Upper lobe of left lung (tissue), 6 donors: ENCODE measurements around the gene SHISA7. TPM values are rescaled to one million over a fixed set of nuclear protein-coding genes. Genes with fewer than 3 reads are reported as not detected.
A peak's percentile ranks its signal among the peaks of the same experiment; 100 is the strongest.

Source experiments
- ATAC-seq, 2 donors: fragments of 200-7000 bp; cut with Tn5 transposase; one replicate each; pipeline ENCODE4 v1.9.1; 2022; ENCODE audit warnings: mild to moderate bottlenecking in 2 of 2, moderate library complexity in 2 of 2; ENCODE audit not compliant: low FRiP score in 2 of 2
- DNase-seq, 2 donors: peaks; one replicate each; pipeline ENCODE4 v3.0.0-alpha.2; 2019 to 2020
- H3K27ac ChIP-seq, 4 donors: fragments of 200-600 bp; sonication (generic); one replicate each; pipeline ENCODE4 v1.5.1; 2016 to 2019
- H3K27me3 ChIP-seq, 4 donors: fragments of 200-600 bp; sonication (generic); one replicate each; pipeline ENCODE4 v1.5.1; 2017 to 2019
- H3K36me3 ChIP-seq, 4 donors: fragments of 200-600 bp; sonication (generic); one replicate each; pipeline ENCODE4 v1.5.1; 2016 to 2019
- H3K4me1 ChIP-seq, 4 donors: fragments of 200-600 bp; sonication (generic); one replicate each; pipeline ENCODE4 v1.5.1; 2018 to 2019
- H3K4me3 ChIP-seq, 4 donors: fragments of 200-600 bp; sonication (generic); one replicate each; pipeline ENCODE4 v1.5.1; 2017 to 2019; ENCODE audit warnings: mild to moderate bottlenecking in 2 of 4, moderate library complexity in 1 of 4
- H3K9me3 ChIP-seq, 4 donors: fragments of 200-600 bp; sonication (generic); one replicate each; pipeline ENCODE4 v1.5.1; 2018 to 2019
- EP300 ChIP-seq, 4 donors: sonication (generic); formaldehyde crosslinking; IDR thresholded peaks; one replicate each; pipeline ENCODE4 v1.5.1; 2017; ENCODE audit warnings: antibody characterized with exemption in 4 of 4, control low read depth in 2 of 4
- POLR2A ChIP-seq, 4 donors: fragments of 450-650 bp; IDR thresholded peaks; one replicate each; pipeline ENCODE4 v1.5.1; 2016 to 2017; ENCODE audit warnings: antibody characterized with exemption in 4 of 4, mild to moderate bottlenecking in 2 of 4
- POLR2AphosphoS5 ChIP-seq, 2 donors: sonication (generic); formaldehyde crosslinking; IDR thresholded peaks; one replicate each; pipeline ENCODE4 v1.5.1; 2017; ENCODE audit warnings: antibody characterized with exemption in 2 of 2
- WGBS, 2 donors: methylation state at CpG; one replicate each; pipeline ENCODE4 v1.1.5; 2017 to 2018; 5-methylcytosine and 5-hydroxymethylcytosine counted together
- total RNA-seq, 6 donors: library from RNA; depleted of rRNA in 4 of 6; stranded (reverse); fragments of >200 nt in 4 of 6; gene quantifications; one replicate each; pipeline versions ENCODE4 v1.1.0 to v1.2.1, GENCODE V29; 2016 to 2021
- TF ChIP-seq, protein P1 (sequence below), 6 experiments: fragments of 450-650 bp in 4 of 6; fragments of 200-600 bp in 2 of 6; sonication (generic) in 2 of 6; IDR thresholded peaks; one replicate each; pipeline ENCODE4 v1.5.1; 2016 to 2019; ENCODE audit warnings: antibody characterized with exemption in 6 of 6
- donor health status: DM: no; HTN: no; CAD: no; lungs with moderate emphysema.
- donor health status: DM: no; HTN: yes; CAD: no; lungs with severe emphysema.

The SHISA7 gene
- total RNA-seq, 6 donors from 2014 or later, result not detected

DNA sequence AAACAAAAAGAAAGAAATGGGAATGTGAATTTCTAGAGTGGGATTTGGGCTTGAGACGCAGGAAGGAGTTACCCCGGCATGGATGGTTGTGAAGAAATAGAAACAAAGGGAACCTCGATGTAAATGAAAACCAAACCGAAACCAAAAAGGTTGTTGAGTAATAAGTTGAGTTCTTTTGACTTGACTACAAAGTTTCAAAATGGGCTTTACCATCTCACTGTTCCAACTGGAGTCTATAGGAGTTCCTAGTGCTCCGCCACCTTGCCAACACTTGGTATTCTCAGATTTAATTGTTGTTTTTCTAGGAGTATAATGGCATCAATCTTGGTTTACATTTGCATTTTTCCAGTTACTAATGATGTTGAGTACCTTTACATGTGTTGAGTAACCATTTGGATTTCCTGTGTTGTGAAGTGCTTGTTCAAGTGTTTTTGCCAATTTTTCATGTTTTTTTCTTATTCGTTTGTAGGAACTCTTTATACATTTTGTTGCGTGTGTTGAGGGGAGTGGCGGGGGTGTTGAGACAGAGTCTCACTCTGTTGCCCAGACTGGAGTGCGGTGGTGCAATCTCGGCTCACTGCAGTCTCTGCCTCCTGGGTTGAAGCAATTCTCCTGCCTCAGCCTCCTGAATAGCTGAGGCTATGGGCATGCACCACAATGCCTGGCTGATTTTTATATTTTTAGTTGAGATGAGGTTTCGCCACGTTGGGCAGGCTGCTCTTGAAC, 44.7 kb downstream of the SHISA7 start:
- Histone ChIP-seq H3K27me3 (no peaks in the 10 kb centered on the region), H3K4me3 (peak overlapping the region in 1 of 4 donors; percentile 10), H3K4me1 (peaks cover 0 to 8% (median 1%) of the 10 kb centered on the region in 4 donors), H3K36me3 (peaks cover 4 to 33% (median 26%) of the 10 kb centered on the region in 4 donors), H3K9me3 (no peaks in the 10 kb centered on the region), H3K27ac (peak overlapping the region in 3 of 4 donors; percentile 10 to 55 (median 15))
- ATAC-seq, result peak in 1 of 2 donors; percentile 26
- peak in 1 of 2 donors; percentile 52 for DNase-seq
- TF ChIP-seq, protein P1, sequence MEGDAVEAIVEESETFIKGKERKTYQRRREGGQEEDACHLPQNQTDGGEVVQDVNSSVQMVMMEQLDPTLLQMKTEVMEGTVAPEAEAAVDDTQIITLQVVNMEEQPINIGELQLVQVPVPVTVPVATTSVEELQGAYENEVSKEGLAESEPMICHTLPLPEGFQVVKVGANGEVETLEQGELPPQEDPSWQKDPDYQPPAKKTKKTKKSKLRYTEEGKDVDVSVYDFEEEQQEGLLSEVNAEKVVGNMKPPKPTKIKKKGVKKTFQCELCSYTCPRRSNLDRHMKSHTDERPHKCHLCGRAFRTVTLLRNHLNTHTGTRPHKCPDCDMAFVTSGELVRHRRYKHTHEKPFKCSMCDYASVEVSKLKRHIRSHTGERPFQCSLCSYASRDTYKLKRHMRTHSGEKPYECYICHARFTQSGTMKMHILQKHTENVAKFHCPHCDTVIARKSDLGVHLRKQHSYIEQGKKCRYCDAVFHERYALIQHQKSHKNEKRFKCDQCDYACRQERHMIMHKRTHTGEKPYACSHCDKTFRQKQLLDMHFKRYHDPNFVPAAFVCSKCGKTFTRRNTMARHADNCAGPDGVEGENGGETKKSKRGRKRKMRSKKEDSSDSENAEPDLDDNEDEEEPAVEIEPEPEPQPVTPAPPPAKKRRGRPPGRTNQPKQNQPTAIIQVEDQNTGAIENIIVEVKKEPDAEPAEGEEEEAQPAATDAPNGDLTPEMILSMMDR (IDR thresholded peaks at IDR 0.05), result no peak
- TF ChIP-seq POLR2A (IDR thresholded peaks at IDR 0.05) (no peak), POLR2AphosphoS5 (IDR thresholded peaks at IDR 0.05) (no peak), EP300 (IDR thresholded peaks at IDR 0.05) (no peak)
- WGBS, 2 donors, result 58 to 70% methylated on average over 10 to 12 of the region's 12 CpGs

GRCh38 chr19:55392820-55393761, 50.0 kb downstream of the SHISA7 start:
- 74 to 86% methylated on average over 15 to 18 of the region's 18 CpGs for WGBS, 2 donors
- TF ChIP-seq EP300 (IDR thresholded peaks at IDR 0.05) (no peak), POLR2A (IDR thresholded peaks at IDR 0.05) (no peak), POLR2AphosphoS5 (IDR thresholded peaks at IDR 0.05) (no peak)
- TF ChIP-seq, protein P1 (IDR thresholded peaks at IDR 0.05), result no peak
- no peak overlapping the region for H3K4me3 ChIP-seq
- DNase-seq (no peak), ATAC-seq (no peak)
- peaks cover 7 to 38% (median 34%) of the 10 kb centered on the region in 4 donors for H3K36me3 ChIP-seq
- H3K9me3 ChIP-seq, result no peaks in the 10 kb centered on the region
- no peaks in the 10 kb centered on the region for H3K27me3 ChIP-seq
- peaks cover 8 to 23% (median 12%) of the 10 kb centered on the region in 4 donors for H3K4me1 ChIP-seq
- H3K27ac ChIP-seq, result no peak overlapping the region

DNA sequence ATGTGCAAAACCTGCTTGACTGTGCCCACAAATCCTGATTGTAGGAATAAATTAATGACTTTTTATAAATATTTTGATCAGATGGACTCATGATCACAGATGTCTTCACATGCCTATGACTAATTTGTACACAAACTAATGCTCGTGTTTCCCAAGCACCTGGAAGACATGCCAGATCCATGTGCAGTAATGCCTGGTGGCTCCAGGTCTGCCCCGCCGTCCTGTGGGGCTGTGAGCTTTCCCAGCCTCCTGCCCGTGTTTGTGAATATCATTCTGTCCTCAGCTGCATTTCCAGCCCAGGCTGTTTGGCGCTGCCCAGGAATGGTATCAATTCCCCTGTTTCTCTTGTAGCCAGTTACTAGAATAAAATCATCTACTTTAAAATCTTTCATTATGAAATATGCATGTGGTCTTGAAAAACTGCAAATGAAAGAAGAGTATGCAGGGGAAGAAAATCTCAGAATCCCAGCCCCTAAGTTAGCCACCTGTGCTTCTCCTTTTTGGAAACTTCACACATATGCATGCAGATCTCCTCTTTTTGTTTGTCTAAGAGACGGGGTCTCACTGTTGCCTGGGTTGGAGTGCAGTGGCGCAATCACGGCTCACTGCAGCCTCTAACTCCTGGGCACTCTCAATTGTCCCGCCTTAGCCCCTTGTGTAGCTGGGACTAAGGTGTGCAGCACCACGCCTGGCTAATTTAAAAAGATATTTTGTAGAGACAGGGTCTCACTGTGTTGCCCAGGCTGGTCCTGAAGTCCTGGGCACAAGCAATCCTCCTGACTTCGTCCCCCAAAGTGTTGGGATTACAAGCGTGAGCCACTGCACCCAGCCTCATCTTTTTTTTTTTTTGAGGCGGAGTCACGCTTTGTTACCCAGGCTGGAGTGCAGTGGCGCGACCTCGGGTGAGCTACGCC, 51.1 kb downstream of the SHISA7 start:
- H3K27me3 ChIP-seq, result no peaks in the 10 kb centered on the region
- peaks cover 19 to 34% (median 23%) of the 10 kb centered on the region in 4 donors for H3K4me1 ChIP-seq
- TF ChIP-seq, protein P1 (IDR thresholded peaks at IDR 0.05), result no peak
- TF ChIP-seq POLR2A (IDR thresholded peaks at IDR 0.05) (no peak), POLR2AphosphoS5 (IDR thresholded peaks at IDR 0.05) (no peak), EP300 (IDR thresholded peaks at IDR 0.05) (no peak)
- 79 to 80% methylated on average over 18 of the region's 18 CpGs for WGBS, 2 donors
- no peaks in the 10 kb centered on the region for H3K9me3 ChIP-seq
- H3K36me3 ChIP-seq, result peaks cover 12 to 48% (median 41%) of the 10 kb centered on the region in 4 donors
- no peak for DNase-seq
- no peak overlapping the region for H3K4me3 ChIP-seq
- ATAC-seq, result no peak
- H3K27ac ChIP-seq, result no peak overlapping the region

DNA sequence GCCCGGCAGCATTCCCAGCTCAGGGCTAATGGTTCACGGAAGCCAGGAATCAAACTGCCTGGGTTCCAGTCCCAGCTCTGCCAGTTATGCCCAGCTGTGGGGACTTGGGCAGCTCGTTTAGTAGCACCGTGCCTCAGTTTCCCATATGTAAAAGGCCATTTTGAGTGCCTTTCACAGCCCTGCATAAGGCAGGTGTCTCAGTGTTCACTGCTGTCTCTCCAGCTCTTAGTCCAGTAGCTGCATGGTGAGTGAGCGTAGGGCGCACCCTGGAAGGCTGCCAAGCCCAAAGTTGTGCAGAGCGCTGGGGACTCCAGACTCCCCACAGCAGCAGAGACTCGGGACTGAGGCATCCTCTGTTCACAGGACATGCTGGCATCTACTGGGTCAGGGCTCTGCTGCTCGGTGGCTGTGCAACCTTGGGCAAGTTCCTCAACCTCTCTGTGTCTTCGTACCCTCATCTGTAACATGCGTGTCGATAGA, 51.9 kb downstream of the SHISA7 start:
- ATAC-seq, result no peak
- no peaks in the 10 kb centered on the region for H3K9me3 ChIP-seq
- no peak for DNase-seq
- peaks cover 24 to 40% (median 28%) of the 10 kb centered on the region in 4 donors for H3K4me1 ChIP-seq
- no peak overlapping the region for H3K27ac ChIP-seq
- H3K4me3 ChIP-seq, result no peak overlapping the region
- H3K27me3 ChIP-seq, result no peaks in the 10 kb centered on the region
- 89 to 96% methylated on average over 3 to 12 of the region's 12 CpGs for WGBS, 2 donors
- TF ChIP-seq POLR2AphosphoS5 (IDR thresholded peaks at IDR 0.05) (no peak), POLR2A (IDR thresholded peaks at IDR 0.05) (no peak), EP300 (IDR thresholded peaks at IDR 0.05) (no peak)
- TF ChIP-seq, protein P1 (IDR thresholded peaks at IDR 0.05), result no peak
- H3K36me3 ChIP-seq, result peaks cover 12 to 54% (median 41%) of the 10 kb centered on the region in 4 donors
